ENCODE measurements around the gene TRPM5.

Gene TRPM5

DNA sequence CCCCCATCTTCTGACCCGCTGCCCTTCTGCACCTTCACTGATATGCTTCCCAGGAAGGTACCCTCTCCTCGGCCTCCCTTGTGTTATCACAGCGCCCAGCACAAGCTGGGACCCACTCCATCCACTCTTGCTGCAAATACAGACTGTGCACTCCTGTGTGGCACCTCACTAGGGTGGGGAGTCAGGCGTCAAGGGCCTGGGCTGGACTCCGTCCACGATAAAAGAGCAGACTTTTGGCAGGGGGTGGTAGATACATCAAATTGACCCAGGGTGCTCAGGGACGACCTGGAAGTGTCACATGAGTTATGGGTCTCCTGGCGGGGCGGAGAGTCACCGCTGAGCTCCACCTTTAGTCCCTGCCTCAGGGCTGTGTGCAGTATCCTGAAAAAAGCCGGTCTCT is 908 bp downstream of the TRPM5 start:
- DNase-seq (ENCODE audit: extremely low spot score), result no peak
- POLR2A ChIA-PET, result no interaction called here
- CTCF ChIA-PET, result interaction anchor here (1.6 kb wide), 1 partner anchor 89 kb away, joined by 5 read pairs; no protein-coding TSS in a partner anchor
- TF ChIP-seq, protein P1, sequence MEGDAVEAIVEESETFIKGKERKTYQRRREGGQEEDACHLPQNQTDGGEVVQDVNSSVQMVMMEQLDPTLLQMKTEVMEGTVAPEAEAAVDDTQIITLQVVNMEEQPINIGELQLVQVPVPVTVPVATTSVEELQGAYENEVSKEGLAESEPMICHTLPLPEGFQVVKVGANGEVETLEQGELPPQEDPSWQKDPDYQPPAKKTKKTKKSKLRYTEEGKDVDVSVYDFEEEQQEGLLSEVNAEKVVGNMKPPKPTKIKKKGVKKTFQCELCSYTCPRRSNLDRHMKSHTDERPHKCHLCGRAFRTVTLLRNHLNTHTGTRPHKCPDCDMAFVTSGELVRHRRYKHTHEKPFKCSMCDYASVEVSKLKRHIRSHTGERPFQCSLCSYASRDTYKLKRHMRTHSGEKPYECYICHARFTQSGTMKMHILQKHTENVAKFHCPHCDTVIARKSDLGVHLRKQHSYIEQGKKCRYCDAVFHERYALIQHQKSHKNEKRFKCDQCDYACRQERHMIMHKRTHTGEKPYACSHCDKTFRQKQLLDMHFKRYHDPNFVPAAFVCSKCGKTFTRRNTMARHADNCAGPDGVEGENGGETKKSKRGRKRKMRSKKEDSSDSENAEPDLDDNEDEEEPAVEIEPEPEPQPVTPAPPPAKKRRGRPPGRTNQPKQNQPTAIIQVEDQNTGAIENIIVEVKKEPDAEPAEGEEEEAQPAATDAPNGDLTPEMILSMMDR (IDR thresholded peaks at IDR 0.05; ENCODE audit: control extremely low read depth, extremely low read depth, low read depth, missing control alignments), result no peak

DNA sequence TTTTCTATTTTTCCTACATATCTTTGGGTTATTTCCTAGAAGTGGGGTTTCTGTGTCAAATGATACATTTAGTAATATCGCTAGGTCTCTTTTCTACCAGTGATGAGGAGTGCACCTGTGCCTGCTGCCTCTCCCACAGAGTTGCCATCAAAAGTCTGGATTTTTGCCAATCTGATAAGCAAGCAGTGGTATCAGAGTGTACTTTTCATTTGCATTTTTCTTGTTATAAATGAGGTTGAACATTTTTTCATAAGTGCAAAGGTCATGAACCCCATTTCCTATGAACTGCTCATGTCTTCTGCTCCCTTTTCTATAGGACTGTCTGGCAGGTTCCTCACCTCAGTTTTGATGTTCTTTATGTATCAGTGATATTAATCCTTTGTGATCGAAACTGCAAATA is 1.7 kb downstream of the TRPM5 start:
- POLR2A ChIA-PET, result no interaction called here
- no peak for DNase-seq (ENCODE audit: extremely low spot score)
- CTCF ChIA-PET, result interaction anchor here (1.6 to 2.6 kb wide), 2 partner anchors 89 to 90 kb away, joined by 5 to 11 read pairs; no protein-coding TSS in a partner anchor
- TF ChIP-seq, protein P1 (IDR thresholded peaks at IDR 0.05; ENCODE audit: control extremely low read depth, extremely low read depth, low read depth, missing control alignments), result no peak

DNA sequence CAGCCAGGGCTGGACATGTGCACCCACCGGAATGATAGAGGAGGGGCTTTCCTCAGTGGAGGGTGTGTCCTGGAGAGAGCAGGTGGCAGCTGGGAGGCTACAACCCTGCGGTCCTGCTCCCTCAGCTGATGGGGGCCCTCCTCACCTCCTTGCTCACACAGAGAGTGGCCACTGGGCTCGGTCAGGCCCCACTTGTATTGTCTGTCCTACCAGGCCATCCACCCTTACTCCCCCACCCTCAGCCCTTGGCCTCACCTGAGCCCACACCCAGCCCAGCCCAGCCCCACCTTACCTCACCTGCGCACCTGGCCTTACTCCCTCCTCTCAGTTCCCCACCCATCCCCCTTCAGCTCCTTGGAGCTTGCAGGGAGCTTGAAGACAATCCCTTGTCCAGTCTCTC is 3.1 kb downstream of the TRPM5 start:
- ChIA-PET POLR2A (no interaction called here), CTCF (interaction anchor here (2.6 kb wide), 1 partner anchor 91 kb away, joined by 11 read pairs; no protein-coding TSS in a partner anchor)
- DNase-seq (ENCODE audit: extremely low spot score), result no peak
- TF ChIP-seq, protein P1 (IDR thresholded peaks at IDR 0.05; ENCODE audit: control extremely low read depth, extremely low read depth, low read depth, missing control alignments), result no peak

DNA sequence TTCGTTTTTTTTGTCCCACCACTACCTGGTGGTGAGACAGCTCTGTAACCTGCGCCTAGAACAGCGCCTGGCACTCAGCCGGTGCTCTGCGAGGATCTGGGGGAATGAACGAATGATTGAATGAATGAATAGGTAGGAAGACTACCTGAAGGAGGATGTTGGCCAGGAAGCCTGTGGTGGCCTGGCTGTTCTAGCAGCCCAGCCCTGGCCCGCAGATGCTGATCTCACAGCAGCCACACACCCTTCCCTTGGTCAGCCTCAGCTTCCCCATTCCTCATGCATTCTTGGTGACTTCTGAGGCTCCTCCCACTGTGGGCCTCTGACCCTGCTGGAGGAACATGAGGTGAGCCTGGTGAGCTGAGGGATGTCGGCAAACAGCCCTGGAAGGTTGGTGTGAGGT is 3.7 kb downstream of the TRPM5 start:
- CTCF ChIA-PET, result interaction anchor here (1.2 to 2.6 kb wide), 2 partner anchors 91 to 136 kb away, joined by 3 to 11 read pairs; no protein-coding TSS in a partner anchor
- POLR2A ChIA-PET, result no interaction called here
- TF ChIP-seq, protein P1 (IDR thresholded peaks at IDR 0.05; ENCODE audit: control extremely low read depth, extremely low read depth, low read depth, missing control alignments), result no peak
- DNase-seq (ENCODE audit: extremely low spot score), result no peak

DNA sequence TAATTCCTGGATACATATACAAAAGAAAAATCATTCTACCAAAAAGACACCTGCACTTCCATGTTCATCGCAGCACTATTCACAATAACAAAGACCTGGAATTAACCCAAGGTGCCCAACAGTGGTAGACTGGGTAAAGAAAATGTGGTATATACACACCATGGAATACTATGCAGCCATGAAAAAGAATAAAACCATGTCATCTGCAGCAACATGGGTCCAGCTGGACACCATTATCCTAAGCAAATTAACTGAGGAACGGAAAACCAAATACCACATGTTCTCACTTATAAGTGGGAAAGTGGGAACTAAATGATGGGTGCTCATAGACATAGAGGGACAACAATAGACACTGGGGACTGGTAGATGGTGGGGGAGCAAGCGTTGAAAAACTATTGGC is 4.5 kb downstream of the TRPM5 start:
- POLR2A ChIA-PET, result no interaction called here
- DNase-seq (ENCODE audit: extremely low spot score), result no peak
- TF ChIP-seq, protein P1 (IDR thresholded peaks at IDR 0.05; ENCODE audit: control extremely low read depth, extremely low read depth, low read depth, missing control alignments), result no peak
- CTCF ChIA-PET, result interaction anchor here (1.2 to 2.6 kb wide), 2 partner anchors 92 to 135 kb away, joined by 3 to 11 read pairs; no protein-coding TSS in a partner anchor

DNA sequence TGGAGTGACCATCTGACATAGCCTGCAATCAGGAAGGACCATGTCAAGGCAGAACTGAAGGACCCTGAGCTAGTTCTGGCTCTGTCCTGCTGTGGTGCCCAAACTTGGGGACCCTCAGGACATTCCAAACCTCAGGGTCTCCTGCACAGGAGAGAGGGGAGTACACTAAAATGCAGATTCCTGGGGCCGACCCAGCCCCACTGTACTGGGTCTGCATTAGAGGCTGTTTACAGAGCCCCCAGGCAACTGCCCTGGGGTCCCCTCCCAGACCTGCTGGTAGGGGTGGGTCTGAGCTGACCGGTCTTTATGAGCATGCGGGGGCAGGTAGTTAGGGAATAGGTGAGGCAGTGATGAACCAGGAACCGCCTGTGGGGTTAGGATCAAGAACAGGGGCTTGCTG is 6.8 kb downstream of the TRPM5 start:
- TF ChIP-seq, protein P1 (IDR thresholded peaks at IDR 0.05; ENCODE audit: control extremely low read depth, extremely low read depth, low read depth, missing control alignments), result no peak
- DNase-seq (ENCODE audit: extremely low spot score), result no peak
- POLR2A ChIA-PET, result no interaction called here
- CTCF ChIA-PET, result interaction anchor here (1.5 to 2.5 kb wide), 4 partner anchors 10 to 132 kb away, joined by 6 to 8 read pairs (median 7); no protein-coding TSS in a partner anchor
